GM19193 (cell line): ENCODE results near the gene TNRC18.

ENCODE experiments used
- POLR2A ChIP-seq: IDR thresholded peaks from 4 replicates; pipeline ENCODE4 v1.6.1; 2011; ENCODE audit not compliant: insufficient read depth, insufficient read length; ENCODE audit errors: extremely low read depth

TNRC18 gene

DNA sequence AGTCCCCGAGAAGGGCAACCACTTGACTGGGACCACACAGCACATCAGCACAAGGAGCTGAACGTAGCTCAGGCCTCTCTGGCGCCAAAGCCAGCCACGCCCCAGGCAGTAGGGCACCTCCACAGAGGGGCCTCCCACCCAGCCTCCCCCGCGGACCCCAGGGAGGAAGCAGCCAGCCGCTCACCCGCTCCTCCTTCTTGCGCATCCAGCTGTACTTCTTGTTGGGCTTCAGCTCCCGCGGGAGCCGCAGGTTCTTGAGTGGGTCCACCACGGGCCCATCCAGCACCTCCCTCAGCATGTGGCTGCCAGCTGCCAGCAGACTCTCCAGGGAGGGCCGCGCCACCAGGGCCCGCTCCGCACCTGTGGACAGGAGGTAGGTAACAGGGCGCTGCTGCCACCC is 61.2 kb downstream of the TNRC18 start:
- TF ChIP-seq POLR2A, result no peak

GRCh38 chr7:5361446-5362127 is 62.0 kb downstream of the TNRC18 start:
- TF ChIP-seq POLR2A, result no peak

DNA sequence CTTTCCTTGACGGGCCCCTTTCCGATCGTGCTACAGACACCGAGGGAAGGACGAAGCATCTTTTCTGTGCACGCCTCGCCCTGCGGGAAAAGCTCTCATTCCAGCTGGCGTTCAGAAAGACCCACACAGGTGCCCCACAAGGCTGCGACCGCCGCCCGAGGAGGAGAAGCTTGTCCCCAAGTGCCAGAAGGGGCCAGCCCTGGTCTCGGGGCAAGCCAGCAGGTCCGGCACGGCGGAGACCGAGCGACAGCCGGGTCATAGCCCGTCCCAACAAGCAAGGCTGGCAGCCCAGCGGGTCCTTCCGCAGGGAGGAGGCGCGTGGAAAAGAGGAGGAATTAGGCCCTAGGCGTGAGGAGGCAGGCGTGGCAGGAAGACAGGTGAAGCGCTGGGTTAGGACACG is 62.7 kb downstream of the TNRC18 start:
- no peak for TF ChIP-seq POLR2A

DNA sequence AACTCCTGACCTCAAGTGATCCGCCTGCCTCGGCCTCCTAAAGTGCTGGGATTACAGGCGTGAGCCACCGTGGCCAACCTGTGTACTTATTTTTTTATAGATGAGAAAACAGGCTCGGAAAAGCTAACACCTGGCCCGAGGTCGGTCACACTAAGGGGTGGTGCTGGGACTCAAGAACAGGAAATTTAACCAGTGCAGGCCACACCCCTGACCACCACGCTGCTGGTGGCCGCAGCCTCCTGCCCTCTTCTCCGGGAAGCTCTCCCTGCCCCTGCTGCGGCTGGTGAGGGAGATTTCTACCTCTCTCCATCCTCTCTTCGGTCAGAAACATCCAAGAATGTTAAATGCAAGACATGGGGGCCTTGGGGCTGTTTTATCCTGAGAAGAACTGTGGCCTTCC is 63.2 kb downstream of the TNRC18 start:
- no peak for TF ChIP-seq POLR2A

DNA sequence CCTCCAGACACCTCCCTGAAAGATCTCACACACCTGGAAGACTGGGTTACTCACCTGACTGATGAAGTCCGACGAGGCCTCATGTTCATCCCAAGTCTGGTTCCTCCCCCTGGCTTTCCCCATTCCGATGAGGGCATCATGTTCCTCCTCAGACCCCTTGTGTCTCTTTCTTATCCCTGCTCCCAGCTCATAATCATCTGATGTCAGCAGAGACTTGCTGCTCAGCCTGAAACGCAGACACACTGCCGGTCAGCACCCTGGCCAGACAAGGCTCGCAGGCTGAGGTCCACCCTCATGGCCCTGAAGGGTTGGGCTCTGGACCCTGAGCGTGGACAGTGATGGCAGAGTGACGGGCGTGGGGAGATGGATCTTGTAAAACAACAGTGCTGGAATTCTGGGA is 64.3 kb downstream of the TNRC18 start:
- no peak for TF ChIP-seq POLR2A

DNA sequence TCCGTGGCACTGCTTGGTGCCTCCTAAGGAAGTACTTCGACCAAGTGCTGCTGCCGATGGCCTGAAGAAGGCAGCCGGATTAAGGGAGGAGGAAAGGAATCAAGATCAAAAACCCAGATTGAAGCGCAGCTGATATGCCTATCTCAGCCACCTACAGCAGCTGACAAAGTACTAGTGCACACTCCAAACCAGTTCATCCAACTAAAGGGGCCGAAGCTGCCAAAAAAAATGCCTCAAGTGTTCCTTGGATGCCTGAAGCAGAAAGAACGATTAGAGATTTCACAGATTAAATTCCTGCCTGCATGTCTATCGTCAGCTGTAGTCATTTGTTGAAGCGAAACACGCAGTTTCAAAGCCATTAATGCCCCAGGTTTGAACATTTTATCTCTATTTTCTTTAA is 65.7 kb downstream of the TNRC18 start:
- TF ChIP-seq POLR2A, result no peak

DNA sequence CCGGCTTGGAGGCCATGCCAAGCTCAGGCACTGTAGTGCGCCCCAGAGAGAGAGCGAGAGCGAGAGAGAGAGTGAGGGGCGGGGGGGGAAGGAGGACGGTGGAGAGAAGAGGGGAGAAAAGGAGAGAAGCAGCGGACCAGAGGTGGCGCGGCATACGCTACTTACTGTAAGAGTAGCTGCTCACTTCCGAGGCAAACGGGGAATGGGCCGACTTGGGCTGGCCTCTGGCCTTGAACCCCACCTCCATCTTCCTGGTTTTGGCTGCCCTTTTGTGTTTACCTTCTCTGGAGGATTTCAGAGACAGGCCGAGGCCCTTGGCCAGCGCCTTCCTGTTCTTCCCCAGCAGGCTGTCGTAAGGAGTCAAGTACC is 66.9 kb downstream of the TNRC18 start:
- TF ChIP-seq POLR2A, result no peak

GRCh38 chr7:5354460-5355232 is 69.0 kb downstream of the TNRC18 start:
- no peak for TF ChIP-seq POLR2A

GRCh38 chr7:5352440-5353010 is 71.1 kb downstream of the TNRC18 start:
- TF ChIP-seq POLR2A, result no peak

DNA sequence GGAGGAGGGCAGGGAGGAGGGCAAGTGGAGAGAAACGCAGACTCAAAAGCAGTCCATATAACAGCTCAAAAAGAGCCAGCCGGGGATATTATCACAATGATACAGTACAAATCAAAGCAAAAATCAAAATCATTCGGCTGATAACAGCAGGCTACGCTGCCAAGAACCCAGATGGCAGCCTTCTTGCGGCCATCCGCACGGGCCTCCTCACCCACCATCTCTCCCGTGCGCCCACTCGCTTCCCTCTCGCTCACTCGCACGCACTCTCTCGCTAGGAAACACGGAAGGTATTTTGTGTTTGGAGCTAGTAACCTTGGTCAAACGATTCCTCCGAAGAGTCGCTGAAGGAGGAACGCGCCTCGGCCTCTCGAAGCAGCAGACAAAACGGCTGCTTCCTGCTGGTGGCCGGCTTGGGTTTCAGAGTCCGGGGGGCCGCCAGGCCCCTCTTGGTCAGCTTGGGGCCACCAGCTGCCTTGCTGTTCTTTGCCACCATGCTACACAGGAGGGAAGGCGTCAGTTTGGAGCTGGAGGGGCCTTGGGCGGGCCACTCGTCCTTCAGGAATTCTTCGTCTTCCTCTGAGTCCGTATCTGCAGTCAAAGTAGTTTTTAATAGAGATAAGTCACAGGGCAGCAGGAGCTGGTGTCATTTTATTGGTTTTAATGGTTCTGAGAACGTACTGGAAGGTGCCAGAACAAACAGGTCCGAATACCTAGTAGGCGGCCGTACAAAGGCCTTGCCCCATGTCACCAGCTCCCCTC is 71.9 kb downstream of the TNRC18 start:
- TF ChIP-seq POLR2A, result no peak

DNA sequence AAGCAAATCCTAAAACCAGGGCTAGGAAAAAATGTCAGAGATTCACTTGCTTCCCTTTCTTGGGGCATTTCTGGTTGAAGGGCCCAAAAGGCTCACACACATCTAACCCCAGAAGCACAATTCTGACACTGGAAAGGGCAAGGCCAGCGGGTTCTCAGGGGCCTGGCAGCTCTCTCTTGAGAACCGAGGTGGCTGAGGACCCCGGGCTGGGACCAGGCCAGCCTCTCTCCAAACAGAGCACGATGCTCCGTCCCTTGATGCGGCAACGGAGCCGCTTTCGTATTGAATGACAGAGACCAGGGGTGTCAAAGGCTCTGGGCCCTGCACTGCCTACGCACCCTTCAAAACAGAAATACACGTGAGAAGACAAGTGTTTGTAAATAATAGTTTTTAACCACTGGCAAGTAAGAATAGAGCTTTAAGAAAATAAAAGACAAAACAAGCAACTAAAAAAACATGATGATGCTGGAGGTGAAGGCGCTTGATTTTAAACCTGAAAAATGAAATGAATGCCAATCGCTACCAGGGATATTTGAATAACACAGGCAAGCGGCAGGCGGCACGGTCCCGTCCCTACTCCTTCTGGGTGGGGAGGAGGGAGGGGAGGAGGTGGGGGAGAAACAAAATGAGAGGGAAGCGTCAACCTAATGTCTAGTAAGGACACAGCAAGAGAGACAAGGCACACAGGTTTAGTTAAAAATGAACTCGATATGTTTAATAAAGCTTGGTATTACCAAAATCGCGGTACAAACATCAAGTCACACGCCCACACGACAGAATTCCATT is 72.8 kb downstream of the TNRC18 start:
- no peak for TF ChIP-seq POLR2A

DNA sequence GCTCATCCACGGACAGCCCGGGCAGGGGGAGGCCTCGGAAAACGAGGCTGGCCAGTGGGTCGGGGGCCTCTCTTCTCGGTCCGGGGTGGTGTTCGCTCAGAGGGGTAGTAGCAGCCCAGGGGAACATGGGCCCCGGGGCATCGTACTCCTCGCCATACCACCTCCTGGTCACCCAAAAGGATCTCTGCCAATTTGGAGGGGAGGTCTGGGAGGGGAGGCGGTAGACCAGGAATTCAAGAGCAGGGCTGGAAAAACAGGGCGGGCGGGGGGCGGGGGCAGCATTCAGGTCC is 73.5 kb downstream of the TNRC18 start:
- TF ChIP-seq POLR2A, result no peak

- no peak for TF ChIP-seq POLR2A
These were observed 74.0 kb downstream of the TNRC18 start for GRCh38 chr7:5349437-5350173.

GRCh38 chr7:5349005-5349380 is 74.6 kb downstream of the TNRC18 start:
- TF ChIP-seq POLR2A, result no peak
